GM12865 (cell line): ENCODE data around the gene CNTNAP2.

Source experiments
- DNase-seq: peaks from one replicate; pipeline ENCODE4 v3.0.0; 2010; ENCODE audit warnings: low read depth
- H3K4me3 ChIP-seq: 2 replicates; pipeline ENCODE4 v1.5.1; 2011; ENCODE audit warnings: mild to moderate bottlenecking, low read depth, low read length, control low read depth
- CTCF ChIP-seq: IDR thresholded peaks from 2 replicates; pipeline ENCODE4 v1.5.1; 2011; ENCODE audit warnings: low read length, control low read depth, low read depth, inconsistent platforms; ENCODE audit not compliant: insufficient read depth; ENCODE audit errors: missing control alignments

CNTNAP2 gene

GRCh38 chr7:148264933-148265557, 2148.4 kb downstream of the CNTNAP2 start:
- peak; percentile 69 for TF ChIP-seq CTCF
- H3K4me3 ChIP-seq: no peak overlapping the region
- DNase-seq: peak; percentile 53

GRCh38 chr7:148265896-148266295, 2149.3 kb downstream of the CNTNAP2 start:
- peak; percentile 14 for DNase-seq
- H3K4me3 ChIP-seq: no peak overlapping the region
- no peak for TF ChIP-seq CTCF

GRCh38 chr7:148266795-148267194, 2150.2 kb downstream of the CNTNAP2 start:
- no peak for TF ChIP-seq CTCF
- no peak overlapping the region for H3K4me3 ChIP-seq
- no peak for DNase-seq

- DNase-seq: no peak
- no peak overlapping the region for H3K4me3 ChIP-seq
- TF ChIP-seq CTCF: no peak
These were observed 2154.0 kb downstream of the CNTNAP2 start for GRCh38 chr7:148270576-148270975.

GRCh38 chr7:148274118-148274517, 2157.5 kb downstream of the CNTNAP2 start:
- no peak for TF ChIP-seq CTCF
- no peak overlapping the region for H3K4me3 ChIP-seq
- no peak for DNase-seq

GRCh38 chr7:148275359-148275890, 2158.8 kb downstream of the CNTNAP2 start:
- no peak overlapping the region for H3K4me3 ChIP-seq
- no peak for TF ChIP-seq CTCF
- no peak for DNase-seq
